Measurements from ENCODE around the gene NLRP13. TPM values are rescaled to one million over a fixed set of nuclear protein-coding genes. Genes with fewer than 3 reads are reported as not detected.

The NLRP13 gene
- total RNA-seq, 1 experiment from 2014 or later, result not detected

DNA sequence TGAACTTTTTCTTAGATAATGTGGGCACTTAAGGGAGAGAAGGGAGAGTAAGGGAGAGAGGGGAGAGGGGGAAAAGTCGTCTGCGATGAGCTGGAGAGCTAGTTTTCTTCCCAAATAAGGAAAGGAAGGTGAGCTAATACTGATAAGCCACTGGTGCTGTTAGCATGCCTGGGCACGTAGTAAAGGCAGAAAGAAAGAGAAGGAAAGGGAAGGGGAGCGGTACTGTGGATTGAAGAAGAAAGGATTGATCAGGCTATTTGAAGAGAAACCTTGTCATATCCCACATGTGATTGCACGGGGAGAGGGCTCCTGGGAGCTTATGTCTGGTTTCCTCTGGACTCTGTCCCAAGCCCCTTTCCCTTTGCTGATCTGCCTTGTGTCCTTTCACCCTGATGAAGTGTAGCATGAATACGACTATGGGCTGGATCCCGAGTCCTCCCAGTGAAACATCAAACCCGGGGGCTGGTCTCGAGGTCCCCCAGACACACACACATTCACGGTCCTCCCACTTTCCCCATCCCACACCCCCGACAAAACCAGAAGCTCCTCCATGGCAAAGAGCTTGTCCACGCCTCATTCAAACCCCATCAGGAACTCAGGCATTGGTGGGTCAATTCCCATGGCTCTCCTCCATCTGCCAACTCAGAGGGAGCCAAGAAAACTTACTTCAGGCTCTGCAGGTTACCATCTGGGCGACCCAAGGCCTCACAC is 30.6 kb downstream of the NLRP13 start:
- Histone ChIP-seq H3K9me3 (ENCODE audit: low read depth, low read length, poor library complexity, severe bottlenecking) (no peaks in the 10 kb centered on the region), H3K4me1 (ENCODE audit: insufficient read depth, low read length, poor library complexity, severe bottlenecking) (no peaks in the 10 kb centered on the region), H3K27ac (ENCODE audit: low read depth, low read length, poor library complexity, severe bottlenecking) (no peak overlapping the region), H3K4me3 (ENCODE audit: low read depth, low read length, poor library complexity, severe bottlenecking) (no peak overlapping the region), H3K36me3 (ENCODE audit: insufficient read depth, low read length, poor library complexity, severe bottlenecking) (no peaks in the 10 kb centered on the region), H3K27me3 (replicated peaks; ENCODE audit: insufficient read depth, low read depth, low read length, poor library complexity) (peaks cover 6% of the 10 kb centered on the region)
- no peak for TF ChIP-seq EZH2 (IDR thresholded peaks at IDR 0.05; ENCODE audit: borderline replicate concordance, low read depth, low read length, poor library complexity, severe bottlenecking)
- no peak for TF ChIP-seq CTCF (conservative IDR thresholded peaks at IDR 0.05; ENCODE audit: low read depth, low read length)
- ChIA-PET CTCF (no interaction called here), POLR2A (ENCODE audit: low non-redundant PET) (no interaction called here)
- no peak for DNase-seq (ENCODE audit: low spot score)
- BruUV-seq (replicated peaks), result no TSS peak
- intact Hi-C loops (cut with micrococcal nuclease; ENCODE audit: unreplicated experiment), result no loop called here

GRCh38 chr19:55898911-55899310 is 33.2 kb downstream of the NLRP13 start:
- no peak for DNase-seq (ENCODE audit: low spot score)
- intact Hi-C loops (cut with micrococcal nuclease; ENCODE audit: unreplicated experiment), result no loop called here
- BruUV-seq (replicated peaks), result no TSS peak
- Histone ChIP-seq H3K36me3 (ENCODE audit: insufficient read depth, low read length, poor library complexity, severe bottlenecking) (no peaks in the 10 kb centered on the region), H3K9me3 (ENCODE audit: low read depth, low read length, poor library complexity, severe bottlenecking) (no peaks in the 10 kb centered on the region), H3K4me1 (ENCODE audit: insufficient read depth, low read length, poor library complexity, severe bottlenecking) (no peaks in the 10 kb centered on the region), H3K27ac (ENCODE audit: low read depth, low read length, poor library complexity, severe bottlenecking) (no peak overlapping the region), H3K4me3 (ENCODE audit: low read depth, low read length, poor library complexity, severe bottlenecking) (no peak overlapping the region), H3K27me3 (replicated peaks; ENCODE audit: insufficient read depth, low read depth, low read length, poor library complexity) (peaks cover 6% of the 10 kb centered on the region)
- ChIA-PET POLR2A (ENCODE audit: low non-redundant PET) (no interaction called here), CTCF (no interaction called here)
- TF ChIP-seq EZH2 (IDR thresholded peaks at IDR 0.05; ENCODE audit: borderline replicate concordance, low read depth, low read length, poor library complexity, severe bottlenecking) (no peak), CTCF (conservative IDR thresholded peaks at IDR 0.05; ENCODE audit: low read depth, low read length) (no peak)

GRCh38 chr19:55882626-55883025 is 49.5 kb downstream of the NLRP13 start:
- TF ChIP-seq EZH2 (IDR thresholded peaks at IDR 0.05; ENCODE audit: borderline replicate concordance, low read depth, low read length, poor library complexity, severe bottlenecking), result no peak
- no peak for TF ChIP-seq CTCF (conservative IDR thresholded peaks at IDR 0.05; ENCODE audit: low read depth, low read length)
- CTCF ChIA-PET, result no interaction called here
- Histone ChIP-seq H3K4me3 (ENCODE audit: low read depth, low read length, poor library complexity, severe bottlenecking) (no peak overlapping the region), H3K36me3 (ENCODE audit: insufficient read depth, low read length, poor library complexity, severe bottlenecking) (no peaks in the 10 kb centered on the region), H3K27ac (ENCODE audit: low read depth, low read length, poor library complexity, severe bottlenecking) (no peak overlapping the region), H3K27me3 (replicated peaks; ENCODE audit: insufficient read depth, low read depth, low read length, poor library complexity) (peaks cover 6% of the 10 kb centered on the region), H3K4me1 (ENCODE audit: insufficient read depth, low read length, poor library complexity, severe bottlenecking) (no peaks in the 10 kb centered on the region), H3K9me3 (ENCODE audit: low read depth, low read length, poor library complexity, severe bottlenecking) (no peaks in the 10 kb centered on the region)
- intact Hi-C loops (cut with micrococcal nuclease; ENCODE audit: unreplicated experiment), result no loop called here
- no TSS peak for BruUV-seq (replicated peaks)
- POLR2A ChIA-PET (ENCODE audit: low non-redundant PET), result no interaction called here
- DNase-seq (ENCODE audit: low spot score), result no peak

All from A673 (cell line).